ENCODE results near the gene NEIL1.
"Not testable (repeated sequence)": the region's sequence is repeated elsewhere in the genome, so short reads cannot be mapped to it uniquely, and the experiment has no call there.

The NEIL1 gene, protein sequence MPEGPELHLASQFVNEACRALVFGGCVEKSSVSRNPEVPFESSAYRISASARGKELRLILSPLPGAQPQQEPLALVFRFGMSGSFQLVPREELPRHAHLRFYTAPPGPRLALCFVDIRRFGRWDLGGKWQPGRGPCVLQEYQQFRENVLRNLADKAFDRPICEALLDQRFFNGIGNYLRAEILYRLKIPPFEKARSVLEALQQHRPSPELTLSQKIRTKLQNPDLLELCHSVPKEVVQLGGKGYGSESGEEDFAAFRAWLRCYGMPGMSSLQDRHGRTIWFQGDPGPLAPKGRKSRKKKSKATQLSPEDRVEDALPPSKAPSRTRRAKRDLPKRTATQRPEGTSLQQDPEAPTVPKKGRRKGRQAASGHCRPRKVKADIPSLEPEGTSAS

DNA sequence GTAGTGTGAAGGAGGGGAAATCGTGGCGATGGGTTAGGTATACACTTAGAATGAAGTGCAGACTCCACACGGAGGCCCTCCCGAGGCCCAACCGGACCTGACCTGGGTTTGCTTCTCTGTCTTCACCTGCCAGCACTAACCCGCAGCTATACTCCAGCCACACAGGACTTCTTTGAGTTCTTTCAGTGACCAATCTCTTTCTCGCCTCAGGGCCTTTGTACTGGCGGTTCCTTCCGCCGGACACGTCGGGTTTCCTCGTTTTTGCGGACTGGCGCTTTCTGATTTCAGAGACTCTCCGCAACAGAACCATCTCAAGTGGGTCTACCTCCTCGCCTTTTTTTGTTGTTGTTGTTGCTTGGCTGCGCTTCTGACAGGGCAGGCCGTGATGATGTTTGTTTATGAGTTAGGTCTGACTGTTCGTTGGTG, at the start of gene NEIL1:
TSS of gene NEIL1 (plus strand) at position 244 of the 426 bp plus-strand sequence. CDS start 1,867 bp downstream, outside the sequence.
- H3K9me3 ChIP-seq (ENCODE audit: insufficient read depth, low read depth, low read length) = no peaks in the 10 kb centered on the region
- no peak within 1 kb of the TSS for H3K27ac ChIP-seq (ENCODE audit: low read length)
- no peaks in the 10 kb centered on the region for H3K4me1 ChIP-seq (ENCODE audit: insufficient read depth, low read length)
- peak within 1 kb of the TSS; percentile 80 for H3K4me3 ChIP-seq (ENCODE audit: low read length)
- no peaks in the 10 kb centered on the region for H3K36me3 ChIP-seq (ENCODE audit: insufficient read depth, low read depth, low read length)
- H3K9ac ChIP-seq (ENCODE audit: low read depth, low read length) = peak within 1 kb of the TSS; percentile 58; the same call in 1 of the 2 replicates
- peaks cover 55% of the 10 kb centered on the region for H3K27me3 ChIP-seq (ENCODE audit: insufficient read depth, low read length)

DNA sequence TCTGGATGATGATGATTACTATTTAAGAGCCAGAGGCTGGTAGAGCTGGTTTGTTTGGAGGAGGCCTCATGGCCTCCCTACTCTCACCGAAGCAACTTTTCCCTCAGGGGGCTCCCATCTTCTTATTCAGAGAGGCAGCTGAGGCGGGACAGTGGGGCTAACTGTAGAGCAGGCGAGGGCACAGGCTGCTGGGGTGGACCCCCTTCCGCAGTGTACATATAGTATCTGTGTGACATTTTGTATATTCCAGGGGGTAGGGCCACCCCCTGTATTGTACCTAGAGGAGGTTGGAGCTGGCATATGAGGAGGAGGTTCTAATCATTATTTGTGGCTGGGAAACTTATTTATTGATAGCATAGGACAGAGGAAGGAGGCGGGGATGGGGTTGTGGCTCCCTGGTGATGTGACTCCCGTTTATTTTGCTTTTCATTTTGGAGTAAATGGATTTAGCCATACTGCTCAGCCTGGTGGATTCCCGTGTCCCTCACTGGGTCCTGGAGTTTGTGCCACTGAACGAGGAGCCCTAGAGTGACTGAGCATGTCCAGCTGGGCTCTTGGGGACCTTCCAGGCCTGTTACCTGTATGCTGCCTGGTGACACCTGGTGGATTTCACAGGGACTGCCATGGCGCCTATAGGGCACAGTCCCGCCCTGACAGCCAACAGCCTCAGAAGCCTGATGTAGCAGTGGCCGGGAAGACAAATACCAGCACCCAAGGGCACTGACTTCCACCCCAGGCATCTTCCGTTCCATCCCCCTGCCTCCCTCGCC, 48.1 kb upstream of the NEIL1 start:
- H3K27ac ChIP-seq (ENCODE audit: low read length); H3K27me3 ChIP-seq (ENCODE audit: insufficient read depth, low read length); H3K36me3 ChIP-seq (ENCODE audit: insufficient read depth, low read depth, low read length); H3K4me3 ChIP-seq (ENCODE audit: low read length); H3K4me1 ChIP-seq (ENCODE audit: insufficient read depth, low read length); H3K9me3 ChIP-seq (ENCODE audit: insufficient read depth, low read depth, low read length); H3K9ac ChIP-seq (ENCODE audit: low read depth, low read length): not testable (repeated sequence)

DNA sequence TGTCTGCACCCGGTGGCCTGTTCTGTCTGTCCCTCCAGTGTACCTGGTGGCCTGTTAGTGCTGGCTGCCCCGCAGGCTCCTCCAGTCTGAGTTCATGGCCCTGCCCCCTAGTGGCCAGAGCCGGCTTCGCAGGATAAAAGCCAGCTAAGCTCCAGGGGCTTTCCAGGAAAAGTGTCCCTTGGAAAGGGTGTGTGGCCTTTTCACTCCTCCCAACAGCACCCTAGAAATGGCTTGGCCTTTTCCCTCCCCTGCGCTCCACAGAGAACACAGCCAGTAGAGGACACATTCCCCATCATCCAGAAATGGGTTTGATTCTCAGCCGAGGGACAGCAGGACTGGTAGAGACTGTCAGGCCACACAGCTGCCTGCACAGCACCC, 47.5 kb upstream of the NEIL1 start:
- H3K27me3 ChIP-seq (ENCODE audit: insufficient read depth, low read length); H3K4me3 ChIP-seq (ENCODE audit: low read length); H3K36me3 ChIP-seq (ENCODE audit: insufficient read depth, low read depth, low read length); H3K9ac ChIP-seq (ENCODE audit: low read depth, low read length); H3K9me3 ChIP-seq (ENCODE audit: insufficient read depth, low read depth, low read length); H3K4me1 ChIP-seq (ENCODE audit: insufficient read depth, low read length); H3K27ac ChIP-seq (ENCODE audit: low read length): not testable (repeated sequence)

- not testable (repeated sequence) for H3K9ac ChIP-seq (ENCODE audit: low read depth, low read length); H3K4me3 ChIP-seq (ENCODE audit: low read length); H3K36me3 ChIP-seq (ENCODE audit: insufficient read depth, low read depth, low read length); H3K4me1 ChIP-seq (ENCODE audit: insufficient read depth, low read length); H3K9me3 ChIP-seq (ENCODE audit: insufficient read depth, low read depth, low read length); H3K27me3 ChIP-seq (ENCODE audit: insufficient read depth, low read length); H3K27ac ChIP-seq (ENCODE audit: low read length)
These were observed 46.8 kb upstream of the NEIL1 start for GRCh38 chr15:75300026-75300425.

- Histone ChIP-seq H3K9me3 (ENCODE audit: insufficient read depth, low read depth, low read length) (no peaks in the 10 kb centered on the region), H3K9ac (ENCODE audit: low read depth, low read length) (no peak overlapping the region), H3K27me3 (ENCODE audit: insufficient read depth, low read length) (peaks cover 4% of the 10 kb centered on the region; the same call in 1 of the 2 replicates), H3K4me1 (ENCODE audit: insufficient read depth, low read length) (no peaks in the 10 kb centered on the region), H3K36me3 (ENCODE audit: insufficient read depth, low read depth, low read length) (no peaks in the 10 kb centered on the region), H3K27ac (ENCODE audit: low read length) (no peak overlapping the region), H3K4me3 (ENCODE audit: low read length) (no peak overlapping the region)
These were observed 44.5 kb upstream of the NEIL1 start for GRCh38 chr15:75302318-75302717.

DNA sequence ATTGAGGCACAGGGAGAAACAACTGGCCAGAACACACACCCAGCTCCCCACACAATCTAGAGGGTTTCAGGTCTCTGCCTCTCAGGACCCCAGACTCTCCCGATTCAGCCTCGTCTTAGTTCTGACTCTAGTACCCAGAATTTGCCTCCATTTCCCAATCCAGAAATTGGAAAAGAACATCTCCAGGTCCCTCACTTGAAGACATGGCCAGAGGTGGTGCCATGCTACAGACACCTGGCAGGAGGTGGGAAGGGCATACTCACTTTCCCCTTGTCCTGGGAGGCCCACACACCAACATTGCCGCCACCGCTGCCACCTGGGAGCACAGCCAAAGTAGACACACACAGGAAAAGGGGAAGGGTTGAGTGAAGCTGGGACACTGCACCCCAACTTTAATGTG, 44.1 kb upstream of the NEIL1 start:
- H3K9ac ChIP-seq (ENCODE audit: low read depth, low read length); H3K27ac ChIP-seq (ENCODE audit: low read length); H3K4me3 ChIP-seq (ENCODE audit: low read length); H3K9me3 ChIP-seq (ENCODE audit: insufficient read depth, low read depth, low read length); H3K4me1 ChIP-seq (ENCODE audit: insufficient read depth, low read length); H3K27me3 ChIP-seq (ENCODE audit: insufficient read depth, low read length); H3K36me3 ChIP-seq (ENCODE audit: insufficient read depth, low read depth, low read length): not testable (repeated sequence)

- no peak overlapping the region for H3K9ac ChIP-seq (ENCODE audit: low read depth, low read length)
- H3K9me3 ChIP-seq (ENCODE audit: insufficient read depth, low read depth, low read length) = no peaks in the 10 kb centered on the region
- H3K4me1 ChIP-seq (ENCODE audit: insufficient read depth, low read length) = no peaks in the 10 kb centered on the region
- H3K27me3 ChIP-seq (ENCODE audit: insufficient read depth, low read length) = peaks cover 14% of the 10 kb centered on the region
- H3K27ac ChIP-seq (ENCODE audit: low read length) = no peak overlapping the region
- no peak overlapping the region for H3K4me3 ChIP-seq (ENCODE audit: low read length)
- H3K36me3 ChIP-seq (ENCODE audit: insufficient read depth, low read depth, low read length) = no peaks in the 10 kb centered on the region
These were observed 40.7 kb upstream of the NEIL1 start for GRCh38 chr15:75306188-75306587.

- Histone ChIP-seq H3K27ac (ENCODE audit: low read length) (no peak overlapping the region), H3K9me3 (ENCODE audit: insufficient read depth, low read depth, low read length) (no peaks in the 10 kb centered on the region), H3K27me3 (ENCODE audit: insufficient read depth, low read length) (peaks cover 14% of the 10 kb centered on the region), H3K9ac (ENCODE audit: low read depth, low read length) (no peak overlapping the region), H3K4me1 (ENCODE audit: insufficient read depth, low read length) (no peaks in the 10 kb centered on the region), H3K36me3 (ENCODE audit: insufficient read depth, low read depth, low read length) (no peaks in the 10 kb centered on the region), H3K4me3 (ENCODE audit: low read length) (no peak overlapping the region)
These were observed 39.0 kb upstream of the NEIL1 start for GRCh38 chr15:75307778-75308390.

DNA sequence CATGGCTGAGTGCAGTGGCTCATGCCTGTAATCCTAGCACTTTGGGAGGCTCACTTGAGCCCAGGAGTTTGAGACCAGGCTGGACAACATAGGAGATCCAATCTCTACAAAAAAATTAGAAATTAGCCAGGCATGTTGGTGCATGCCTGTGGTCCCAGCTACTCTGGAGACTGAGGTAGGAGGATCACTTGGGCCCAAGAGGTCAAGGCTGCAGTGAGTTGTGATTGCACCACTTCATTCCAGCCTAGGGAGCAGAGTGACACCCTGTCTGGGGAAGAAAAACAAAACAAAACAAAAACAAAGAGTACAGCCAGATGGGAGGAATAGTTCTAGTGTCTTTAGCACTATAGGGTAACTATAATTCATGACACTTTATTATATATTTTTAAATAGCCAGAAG, 37.1 kb upstream of the NEIL1 start:
- H3K36me3 ChIP-seq (ENCODE audit: insufficient read depth, low read depth, low read length) = no peaks in the 10 kb centered on the region
- H3K4me1 ChIP-seq (ENCODE audit: insufficient read depth, low read length) = no peaks in the 10 kb centered on the region
- H3K9me3 ChIP-seq (ENCODE audit: insufficient read depth, low read depth, low read length) = no peaks in the 10 kb centered on the region
- H3K27ac ChIP-seq (ENCODE audit: low read length) = no peak overlapping the region
- peaks cover 10% of the 10 kb centered on the region for H3K27me3 ChIP-seq (ENCODE audit: insufficient read depth, low read length)
- H3K9ac ChIP-seq (ENCODE audit: low read depth, low read length) = no peak overlapping the region
- no peak overlapping the region for H3K4me3 ChIP-seq (ENCODE audit: low read length)

DNA sequence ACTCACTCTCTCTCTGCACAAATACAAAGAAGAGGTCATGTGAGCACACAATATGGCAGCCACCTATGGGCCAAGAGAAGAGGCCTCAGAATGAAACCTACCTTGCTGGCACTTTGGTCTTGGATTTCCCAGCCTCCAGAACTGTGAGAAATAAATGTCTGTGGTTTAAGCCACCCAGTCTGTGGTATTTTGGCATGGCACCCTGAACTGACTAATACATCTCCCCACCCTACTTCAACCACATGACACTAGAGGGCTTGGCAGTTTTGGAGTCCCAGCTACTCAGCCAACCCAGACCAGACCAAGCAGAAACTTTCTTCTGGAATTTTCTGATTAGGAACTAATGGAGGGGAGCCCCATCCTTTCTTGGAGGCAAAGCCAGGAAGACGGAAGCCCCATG, 34.3 kb upstream of the NEIL1 start:
- not testable (repeated sequence) for H3K27ac ChIP-seq (ENCODE audit: low read length); H3K4me3 ChIP-seq (ENCODE audit: low read length); H3K9me3 ChIP-seq (ENCODE audit: insufficient read depth, low read depth, low read length); H3K4me1 ChIP-seq (ENCODE audit: insufficient read depth, low read length); H3K36me3 ChIP-seq (ENCODE audit: insufficient read depth, low read depth, low read length); H3K9ac ChIP-seq (ENCODE audit: low read depth, low read length)
- H3K27me3 ChIP-seq (ENCODE audit: insufficient read depth, low read length) = peaks cover 10% of the 10 kb centered on the region

GRCh38 chr15:75313116-75313845, 33.6 kb upstream of the NEIL1 start:
- Histone ChIP-seq H3K9ac (ENCODE audit: low read depth, low read length) (no peak overlapping the region), H3K9me3 (ENCODE audit: insufficient read depth, low read depth, low read length) (no peaks in the 10 kb centered on the region), H3K4me1 (ENCODE audit: insufficient read depth, low read length) (no peaks in the 10 kb centered on the region), H3K27ac (ENCODE audit: low read length) (no peak overlapping the region), H3K27me3 (ENCODE audit: insufficient read depth, low read length) (peaks cover 8% of the 10 kb centered on the region), H3K4me3 (ENCODE audit: low read length) (no peak overlapping the region), H3K36me3 (ENCODE audit: insufficient read depth, low read depth, low read length) (no peaks in the 10 kb centered on the region)
